ENCODE data around the gene MCF2L.

The MCF2L gene

DNA sequence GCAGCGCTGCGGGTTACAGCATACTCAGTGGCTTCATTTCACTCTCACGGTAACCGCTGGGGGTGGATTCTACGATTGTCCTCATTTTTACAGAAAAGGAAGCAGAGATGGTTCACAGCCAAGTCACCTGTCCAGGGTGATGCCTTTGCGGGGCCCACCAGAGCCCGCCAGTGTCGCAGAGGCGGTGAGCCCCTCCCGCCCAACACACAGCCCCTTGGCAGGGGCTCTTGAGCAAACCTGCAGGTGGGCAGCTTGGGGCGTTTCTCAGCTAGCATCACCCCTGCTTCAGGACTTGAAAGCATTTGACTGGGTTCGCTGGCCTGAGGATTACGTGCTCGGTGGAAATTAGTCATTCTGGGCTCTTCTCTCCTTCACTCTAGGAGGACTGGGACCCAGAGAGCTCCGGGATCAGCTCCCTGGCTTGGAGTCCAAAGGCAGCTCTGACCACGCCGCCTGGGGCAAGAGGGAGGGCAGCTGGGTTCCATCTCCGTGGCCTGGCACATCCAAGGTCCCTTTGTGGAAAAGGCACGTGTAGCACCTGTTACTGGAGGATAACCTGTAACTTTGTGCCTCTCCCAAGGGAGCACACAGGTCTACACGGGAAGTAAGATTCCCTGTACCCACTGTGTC, 74.1 kb downstream of the MCF2L start:
- no peak overlapping the region for H3K27ac ChIP-seq
- no peak for TF ChIP-seq CTCF (IDR thresholded peaks at IDR 0.05; ENCODE audit: low read depth, low read length)
- H3K27me3 ChIP-seq (ENCODE audit: insufficient read depth, low read depth, severe bottlenecking): no peaks in the 10 kb centered on the region
- DNase-seq: no peak
- peaks cover 34% of the 10 kb centered on the region for H3K36me3 ChIP-seq
- H3K9me3 ChIP-seq (ENCODE audit: severe bottlenecking): no peaks in the 10 kb centered on the region
- no peak overlapping the region for H3K4me3 ChIP-seq (ENCODE audit: low read depth, low read length)

- no peaks in the 10 kb centered on the region for H3K9me3 ChIP-seq (ENCODE audit: severe bottlenecking)
- no peak overlapping the region for H3K4me3 ChIP-seq (ENCODE audit: low read depth, low read length)
- H3K36me3 ChIP-seq: peaks cover 38% of the 10 kb centered on the region
- no peak for DNase-seq
- H3K27me3 ChIP-seq (ENCODE audit: insufficient read depth, low read depth, severe bottlenecking): no peaks in the 10 kb centered on the region
- H3K27ac ChIP-seq: no peak overlapping the region
- TF ChIP-seq CTCF (IDR thresholded peaks at IDR 0.05; ENCODE audit: low read depth, low read length): no peak
Measured at GRCh38 chr13:113043931-113044330, 74.9 kb downstream of the MCF2L start.

- Histone ChIP-seq H3K36me3 (peaks cover 38% of the 10 kb centered on the region), H3K27ac (no peak overlapping the region), H3K27me3 (ENCODE audit: insufficient read depth, low read depth, severe bottlenecking) (no peaks in the 10 kb centered on the region), H3K4me3 (ENCODE audit: low read depth, low read length) (no peak overlapping the region), H3K9me3 (ENCODE audit: severe bottlenecking) (no peaks in the 10 kb centered on the region)
- no peak for TF ChIP-seq CTCF (IDR thresholded peaks at IDR 0.05; ENCODE audit: low read depth, low read length)
- no peak for DNase-seq
Measured at GRCh38 chr13:113044391-113045114, 75.5 kb downstream of the MCF2L start.

DNA sequence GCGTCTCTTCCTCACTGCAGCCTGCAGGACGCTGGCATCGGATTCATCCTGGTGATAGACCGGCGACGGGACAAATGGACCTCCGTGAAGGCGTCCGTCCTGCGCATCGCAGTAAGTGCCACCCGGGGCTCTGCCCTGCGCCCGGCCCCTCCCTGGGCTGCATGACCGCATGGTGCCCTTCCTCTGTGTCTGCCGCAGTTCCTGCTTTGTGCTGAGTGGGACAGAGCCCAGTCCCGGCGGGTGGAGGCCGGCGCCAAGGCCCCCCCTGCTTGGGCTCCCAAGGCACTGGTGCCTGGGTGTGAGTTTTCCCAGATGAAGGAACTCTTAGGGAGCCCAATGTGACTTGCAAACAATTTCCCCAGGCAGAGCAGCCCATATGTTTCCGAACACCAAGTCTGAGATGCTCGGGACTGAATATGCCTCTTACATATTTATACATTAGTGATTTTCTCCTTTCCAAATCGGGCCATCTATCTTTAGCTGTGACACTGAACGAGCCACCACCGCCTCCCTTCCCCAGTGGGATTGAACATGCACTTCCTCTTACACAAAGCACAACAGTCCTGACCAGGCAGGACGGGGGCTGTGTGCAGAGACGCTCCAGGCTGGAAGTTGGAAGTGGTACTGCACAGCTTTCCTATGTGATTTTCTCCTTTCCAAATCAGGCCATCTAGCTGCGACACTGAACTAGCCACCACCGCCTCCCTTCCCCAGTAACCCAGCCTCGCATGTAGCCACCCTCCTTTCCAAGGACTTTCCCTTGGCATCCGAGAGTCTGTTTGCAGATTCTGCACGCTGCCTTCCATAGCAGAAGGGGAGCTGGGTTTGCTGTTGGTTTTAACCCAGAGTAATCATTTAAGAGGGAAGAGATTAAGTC, 76.5 kb downstream of the MCF2L start:
- Histone ChIP-seq H3K4me3 (ENCODE audit: low read depth, low read length) (no peak overlapping the region), H3K9me3 (ENCODE audit: severe bottlenecking) (no peaks in the 10 kb centered on the region), H3K27ac (no peak overlapping the region), H3K36me3 (peaks cover 38% of the 10 kb centered on the region), H3K27me3 (ENCODE audit: insufficient read depth, low read depth, severe bottlenecking) (no peaks in the 10 kb centered on the region)
- TF ChIP-seq CTCF (IDR thresholded peaks at IDR 0.05; ENCODE audit: low read depth, low read length): no peak
- no peak for DNase-seq

- peaks cover 38% of the 10 kb centered on the region for H3K36me3 ChIP-seq
- no peaks in the 10 kb centered on the region for H3K9me3 ChIP-seq (ENCODE audit: severe bottlenecking)
- no peaks in the 10 kb centered on the region for H3K27me3 ChIP-seq (ENCODE audit: insufficient read depth, low read depth, severe bottlenecking)
- no peak for TF ChIP-seq CTCF (IDR thresholded peaks at IDR 0.05; ENCODE audit: low read depth, low read length)
- no peak for DNase-seq
- no peak overlapping the region for H3K27ac ChIP-seq
- no peak overlapping the region for H3K4me3 ChIP-seq (ENCODE audit: low read depth, low read length)
Measured at GRCh38 chr13:113046128-113046882, 77.3 kb downstream of the MCF2L start.
